ENCODE data around the gene EFS.

The EFS gene

GRCh38 chr14:23373041-23373440, 8.1 kb upstream of the EFS start:
- CTCF ChIA-PET = no interaction called here
- H3K4me1 ChIP-seq (ENCODE audit: control insufficient read depth, insufficient read depth, low read length) = no peaks in the 10 kb centered on the region
- no peak overlapping the region for H3K27ac ChIP-seq (ENCODE audit: extremely low read depth, low read depth, low read length)
- H3K36me3 ChIP-seq (ENCODE audit: control insufficient read depth in 2 of 2, insufficient read depth in 1 of 2, low read length in 2 of 2) = no peaks in the 10 kb centered on the region
- TF ChIP-seq ZSCAN4 (tag by site-specific recombination; IDR thresholded peaks at IDR 0.05) (no peak), PRDM6 (tag by site-specific recombination; IDR thresholded peaks at IDR 0.05) (no peak), SETDB1 (IDR thresholded peaks at IDR 0.05; ENCODE audit: insufficient read length, low read length) (no peak), ZNF585B (tag by site-specific recombination; IDR thresholded peaks at IDR 0.05) (no peak), EGR2 (tag by site-specific recombination; IDR thresholded peaks at IDR 0.05; ENCODE audit: low read depth) (no peak), ZSCAN30 (tag by site-specific recombination; IDR thresholded peaks at IDR 0.05) (no peak), KLF7 (tag by site-specific recombination; IDR thresholded peaks at IDR 0.05; ENCODE audit: borderline replicate concordance) (no peak), ZNF707 (tag by site-specific recombination; IDR thresholded peaks at IDR 0.05) (no peak), ZNF580 (tag by site-specific recombination; IDR thresholded peaks at IDR 0.05) (no peak), ZNF23 (tag by site-specific recombination; IDR thresholded peaks at IDR 0.05; ENCODE audit: borderline replicate concordance) (no peak)
- POLR2A ChIA-PET = no interaction called here
- no peak overlapping the region for H3K4me3 ChIP-seq (ENCODE audit: low read depth, low read length)
- H3K9me3 ChIP-seq (ENCODE audit: control insufficient read depth, insufficient read depth, low read depth, low read length) = no peaks in the 10 kb centered on the region

- Histone ChIP-seq H3K4me1 (ENCODE audit: control insufficient read depth, insufficient read depth, low read length) (no peaks in the 10 kb centered on the region), H3K36me3 (ENCODE audit: control insufficient read depth in 2 of 2, insufficient read depth in 1 of 2, low read length in 2 of 2) (no peaks in the 10 kb centered on the region), H3K27ac (ENCODE audit: extremely low read depth, low read depth, low read length) (no peak within 1 kb of the TSS), H3K4me3 (ENCODE audit: low read depth, low read length) (no peak within 1 kb of the TSS), H3K9me3 (ENCODE audit: control insufficient read depth, insufficient read depth, low read depth, low read length) (no peaks in the 10 kb centered on the region)
- no peak for TF ChIP-seq ZNF292 (tag by site-specific recombination; IDR thresholded peaks at IDR 0.05; ENCODE audit: borderline replicate concordance, low read depth)
- no peak for TF ChIP-seq ZNF449 (tag by site-specific recombination; IDR thresholded peaks at IDR 0.05)
- TF ChIP-seq ZNF26 (tag by site-specific recombination; IDR thresholded peaks at IDR 0.05) = no peak
- no peak for TF ChIP-seq ZNF175 (tag by site-specific recombination; IDR thresholded peaks at IDR 0.05)
- TF ChIP-seq ZNF140 (tag by site-specific recombination; IDR thresholded peaks at IDR 0.05) = no peak
- TF ChIP-seq ZSCAN4 (tag by site-specific recombination; IDR thresholded peaks at IDR 0.05) = no peak
- ChIA-PET CTCF (no interaction called here), POLR2A (no interaction called here)
Observed at GRCh38 chr14:23372509-23372908, 7.5 kb upstream of the EFS start, which contains the start of gene IL25. TSS of gene IL25 (plus strand) at chr14:23372809.
